Muscle of arm (tissue), 12 donors: ENCODE data around the gene EXOC4. TPM values are rescaled to one million over a fixed set of nuclear protein-coding genes. Genes with fewer than 3 reads are reported as not detected.
"Not testable (repeated sequence)": the region's sequence is repeated elsewhere in the genome, so short reads cannot be mapped to it uniquely, and the experiment has no call there.

Experiments
- DNase-seq: peaks from one replicate; pipeline ENCODE4 v3.0.0-alpha.2; 2013
- polyA plus RNA-seq, 12 donors: library from polyadenylated mRNA; unstranded; fragments of 120-200 nt; gene quantifications; one replicate each; pipeline ENCODE4 v1.2.1, GENCODE V29; 2013; ENCODE audit not compliant: insufficient read length in 12 of 12

EXOC4 gene
- polyA plus RNA-seq, 12 donors, result 25.2 to 79.1 (median 55.5) TPM; not detected in 1

DNA sequence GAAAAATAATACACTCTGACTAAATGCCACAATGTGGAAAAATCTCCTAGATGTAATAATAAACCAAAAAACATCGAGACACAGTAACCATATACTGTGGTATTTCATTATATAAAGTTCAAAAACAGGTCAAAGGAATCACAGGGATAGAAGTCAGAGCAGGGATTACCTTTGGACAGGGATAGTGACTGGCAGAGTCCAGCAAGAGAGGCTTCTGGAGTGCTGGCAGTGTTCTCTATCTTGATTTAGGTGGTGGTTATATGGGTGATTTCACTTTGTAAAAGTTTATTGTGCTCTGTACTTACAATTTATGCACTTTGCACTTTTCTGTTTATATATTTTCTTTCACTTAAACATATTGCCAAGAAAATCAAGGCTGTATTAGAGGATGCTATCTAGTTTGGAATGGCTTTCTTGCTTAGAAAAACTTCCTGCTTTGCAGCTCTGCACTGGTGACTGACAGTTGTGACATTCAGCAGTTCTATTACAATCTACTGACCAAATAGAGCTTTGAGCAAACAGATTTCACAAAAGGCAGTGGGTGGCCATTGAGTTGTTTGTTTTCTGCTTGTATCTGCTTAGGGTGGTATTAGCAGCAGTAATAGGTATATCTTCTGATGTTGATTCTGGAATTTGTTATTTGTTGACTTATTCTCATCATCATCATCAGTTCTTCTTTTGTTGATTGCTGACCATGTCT, 610.6 kb downstream of the EXOC4 start:
- DNase-seq, result no peak

GRCh38 chr7:133869556-133869955, 616.7 kb downstream of the EXOC4 start:
- DNase-seq, result no peak

GRCh38 chr7:133871757-133872156, 618.9 kb downstream of the EXOC4 start:
- no peak for DNase-seq

DNA sequence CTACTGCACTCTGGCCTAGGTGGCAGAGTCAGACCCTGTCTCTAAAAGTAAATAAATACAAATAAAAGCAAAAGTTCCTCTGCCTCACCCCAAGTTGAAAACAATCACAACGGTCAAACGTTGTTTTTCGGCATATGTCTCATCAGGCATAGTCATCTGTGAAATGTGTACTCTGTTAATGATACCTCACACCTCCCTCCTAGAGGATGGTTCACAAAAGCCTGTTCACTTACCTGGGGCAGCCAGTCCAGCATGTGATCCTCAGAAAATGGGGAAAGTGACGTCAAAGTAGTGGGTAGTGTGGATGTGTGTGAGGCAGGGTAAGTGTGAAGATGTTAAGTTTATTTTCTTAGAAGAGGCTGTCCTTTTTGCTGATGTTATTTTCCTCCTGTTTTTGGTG, 620.3 kb downstream of the EXOC4 start:
- DNase-seq, result no peak

- DNase-seq, result no peak
Measured at GRCh38 chr7:133873631-133874030, 620.8 kb downstream of the EXOC4 start.

DNA sequence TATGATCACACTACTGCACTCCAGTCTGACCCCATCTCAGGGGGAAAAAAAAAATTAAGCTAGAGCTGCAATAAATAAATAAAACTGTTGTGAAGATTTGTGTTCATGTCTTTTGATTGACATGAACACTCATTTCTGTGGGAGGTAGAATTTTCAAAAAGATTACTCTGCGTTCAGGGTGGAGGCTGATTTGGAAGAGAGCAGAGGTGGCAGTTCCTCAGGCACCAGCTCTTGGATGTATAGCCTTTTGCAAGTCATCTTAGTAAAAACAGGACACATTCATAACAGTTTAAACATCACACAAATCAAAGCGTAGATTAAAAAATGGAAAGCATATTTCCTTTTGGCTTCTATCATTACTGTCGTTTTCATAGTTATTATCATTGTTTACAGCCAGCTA, 630.7 kb downstream of the EXOC4 start:
- DNase-seq, result no peak

DNA sequence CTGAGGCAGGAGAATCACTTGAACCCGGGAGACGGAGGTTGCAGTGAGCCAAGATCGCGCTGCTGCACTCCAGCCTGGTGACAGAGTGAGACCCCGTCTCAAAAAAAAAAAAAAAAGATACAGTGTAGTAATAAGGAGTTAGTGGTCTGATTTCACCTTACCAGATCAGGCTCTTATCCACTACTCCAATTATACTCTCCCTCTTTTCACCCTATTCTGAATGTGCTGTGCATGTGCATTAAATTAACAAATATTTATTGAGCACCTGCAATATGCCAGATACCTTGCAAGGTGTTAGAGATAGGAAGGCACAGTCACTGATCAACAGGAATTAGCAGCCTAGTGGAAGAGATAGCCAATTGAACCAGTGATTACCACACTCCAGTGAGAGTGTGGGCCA, 632.3 kb downstream of the EXOC4 start:
- DNase-seq, result no peak

DNA sequence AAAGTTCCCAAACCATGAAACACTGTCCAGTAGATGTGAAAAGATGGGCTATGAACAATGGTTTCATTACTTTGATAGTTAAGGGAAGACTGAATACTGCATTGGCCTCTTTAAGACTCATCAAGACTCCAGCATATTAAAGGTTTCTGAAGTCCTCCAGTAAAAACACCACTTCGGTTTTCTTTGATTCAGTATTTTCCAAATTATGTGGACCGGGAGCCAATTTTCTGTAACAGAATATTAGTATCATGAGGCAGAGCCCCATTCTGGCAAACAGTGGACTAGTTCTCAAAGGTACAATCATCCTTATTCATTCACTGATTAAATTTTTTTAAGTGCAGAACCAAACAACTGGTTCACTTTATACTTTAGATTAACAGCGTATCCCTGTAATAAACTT, 633.2 kb downstream of the EXOC4 start:
- peak; percentile 5 for DNase-seq

DNA sequence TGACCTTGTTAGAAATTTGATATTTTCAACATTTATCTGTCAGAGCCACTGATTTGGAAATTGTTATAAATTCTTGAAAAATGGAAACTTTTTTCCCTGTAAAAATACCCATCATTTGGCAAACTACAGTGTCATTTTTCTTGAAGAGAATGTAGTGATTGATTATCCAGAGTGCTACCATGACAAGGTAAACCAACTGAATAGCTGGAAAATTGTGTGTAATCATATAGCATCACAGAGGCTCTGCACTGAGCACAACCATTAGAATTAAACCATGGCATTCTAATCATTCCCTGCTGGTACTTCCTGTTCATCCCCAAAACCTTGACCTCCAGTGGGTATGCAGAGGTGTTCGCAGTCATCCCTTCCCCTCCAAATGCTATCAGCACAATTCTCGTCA, 633.9 kb downstream of the EXOC4 start:
- no peak for DNase-seq

GRCh38 chr7:133887459-133887858, 634.6 kb downstream of the EXOC4 start:
- no peak for DNase-seq

GRCh38 chr7:133888061-133888930, 635.4 kb downstream of the EXOC4 start:
- DNase-seq, result no peak

GRCh38 chr7:133904776-133905175, 651.9 kb downstream of the EXOC4 start:
- no peak for DNase-seq

DNA sequence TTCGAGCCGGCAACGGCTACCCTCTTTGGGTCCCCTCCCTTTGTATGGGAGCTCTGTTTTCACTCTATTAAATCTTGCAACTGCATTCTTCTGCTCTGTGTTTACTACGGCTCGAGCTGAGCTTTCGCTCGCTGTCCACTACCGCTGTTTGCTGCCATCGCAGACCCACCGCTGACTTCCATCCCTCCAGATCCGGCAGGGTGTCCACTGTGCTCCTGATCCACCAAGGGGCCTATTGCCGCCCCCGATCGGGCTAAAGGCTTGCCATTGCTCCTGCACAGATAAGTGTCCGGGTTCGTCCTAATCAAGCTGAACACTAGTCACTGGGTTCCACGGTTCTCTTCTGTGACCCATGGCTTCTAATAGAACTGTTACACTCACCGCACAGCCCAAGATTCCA, 653.7 kb downstream of the EXOC4 start:
- not testable (repeated sequence) for DNase-seq

DNA sequence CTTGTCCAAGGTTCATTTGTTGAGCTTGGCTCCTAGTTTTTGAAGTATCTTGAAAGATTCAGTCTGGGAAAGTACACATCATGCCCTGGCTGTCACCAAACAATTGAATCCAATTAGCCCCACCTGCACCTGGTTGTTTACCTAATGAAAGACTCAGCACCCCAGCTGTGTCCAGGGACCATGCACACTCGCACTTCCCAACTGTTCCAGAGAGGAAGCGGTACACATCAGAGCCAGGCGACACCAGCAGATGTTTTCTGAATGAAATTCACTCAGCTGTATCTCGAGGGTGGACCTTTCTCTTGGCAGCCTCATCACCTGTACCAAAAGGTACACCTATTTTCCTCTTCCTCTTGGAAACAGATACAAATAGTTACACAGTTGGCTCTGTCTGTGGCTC, 657.9 kb downstream of the EXOC4 start:
- no peak for DNase-seq

- DNase-seq, result no peak
Measured at GRCh38 chr7:133911724-133912123, 658.8 kb downstream of the EXOC4 start.

DNA sequence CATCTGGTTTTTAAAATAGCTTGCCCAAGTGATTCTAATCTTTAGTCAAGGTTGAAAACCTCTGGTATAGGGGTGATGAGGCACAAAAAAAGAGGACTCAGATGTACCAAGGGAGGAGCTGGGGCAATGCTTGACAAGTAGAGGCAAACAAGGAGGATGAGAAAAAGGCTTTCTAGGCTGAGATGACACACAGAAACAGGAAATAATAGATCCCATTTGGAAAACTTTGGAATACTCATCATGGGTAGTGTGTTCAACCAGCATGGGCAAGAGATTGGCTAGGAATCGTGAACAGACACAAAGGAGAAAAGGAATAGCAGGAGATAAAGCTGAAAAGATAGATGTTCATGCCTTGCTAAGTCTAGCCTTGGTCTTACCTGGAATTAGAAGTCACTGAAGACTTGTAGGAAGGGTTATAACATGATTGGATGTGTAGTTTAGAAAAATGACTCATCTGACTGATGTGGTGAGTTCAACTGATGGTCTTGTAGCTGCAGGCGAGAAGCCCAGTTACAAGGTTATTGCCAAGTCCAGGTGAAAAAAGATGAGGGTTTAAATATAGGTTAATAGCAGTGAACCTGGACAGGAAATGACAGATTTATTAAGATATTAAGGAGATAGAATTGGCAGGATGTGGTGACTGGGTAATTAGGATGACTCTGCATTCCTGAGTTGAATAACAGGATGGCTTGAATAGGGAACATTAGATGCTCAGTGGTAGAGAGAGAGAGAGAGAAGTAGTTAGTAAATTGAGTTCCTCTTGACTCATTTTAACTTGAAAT, 660.2 kb downstream of the EXOC4 start:
- no peak for DNase-seq

DNA sequence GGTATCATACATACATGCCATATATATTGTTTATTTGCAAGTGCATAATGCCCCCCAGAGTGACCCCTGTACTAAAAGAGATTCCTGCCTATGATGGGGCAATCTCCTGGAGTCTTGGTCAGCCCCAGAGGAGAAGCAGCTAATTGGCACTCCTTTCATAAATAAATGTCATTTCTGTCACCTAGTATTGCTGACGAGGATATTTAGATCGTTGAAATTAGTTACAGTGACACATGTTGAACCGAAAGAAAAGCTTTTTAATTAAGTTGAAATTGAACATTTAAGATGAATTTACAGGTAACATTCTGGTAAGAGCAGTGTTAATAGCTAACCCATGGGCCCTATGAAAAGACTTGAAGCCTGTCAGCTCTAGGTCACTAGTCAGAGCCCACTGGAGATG, 663.7 kb downstream of the EXOC4 start:
- no peak for DNase-seq

DNA sequence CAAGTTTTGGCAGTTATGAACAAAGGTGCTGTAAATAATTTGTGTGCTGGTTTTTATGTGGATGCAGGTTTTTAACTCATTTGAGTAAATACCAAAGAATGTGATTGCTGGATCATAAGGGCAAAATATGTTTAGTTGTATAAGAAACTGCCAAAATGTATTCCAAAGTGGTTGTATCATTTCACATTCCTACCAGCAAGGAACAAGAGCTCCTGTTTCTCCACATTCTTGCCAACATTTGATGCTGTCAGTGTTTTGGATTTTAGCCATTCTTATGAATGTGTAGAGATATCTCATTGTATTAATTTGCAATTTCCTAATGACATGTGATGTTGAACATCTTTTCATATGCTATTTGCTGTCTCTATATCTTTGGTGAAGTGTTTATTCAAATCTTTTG, 666.9 kb downstream of the EXOC4 start:
- DNase-seq, result no peak

- DNase-seq, result no peak
Measured at GRCh38 chr7:133921635-133922182, 668.8 kb downstream of the EXOC4 start.

DNA sequence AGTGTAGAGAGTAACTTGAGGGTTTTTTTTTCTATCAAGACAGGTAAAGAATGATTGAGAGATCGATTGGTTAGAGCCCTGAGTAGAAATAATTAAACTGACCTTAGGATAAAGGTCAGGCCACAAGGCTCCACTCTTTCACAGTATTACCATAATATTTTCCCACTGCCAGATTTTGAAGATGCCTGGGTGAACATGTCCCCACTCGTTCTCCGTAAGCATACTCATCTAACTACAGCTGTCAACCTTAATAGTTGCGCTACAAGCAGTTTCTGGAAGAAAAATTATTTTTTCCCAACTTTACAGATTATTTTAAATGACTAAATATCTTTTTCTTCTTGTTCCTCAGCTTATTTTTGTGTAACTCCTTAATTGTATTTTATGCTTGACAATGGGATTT, 671.1 kb downstream of the EXOC4 start:
- no peak for DNase-seq

DNA sequence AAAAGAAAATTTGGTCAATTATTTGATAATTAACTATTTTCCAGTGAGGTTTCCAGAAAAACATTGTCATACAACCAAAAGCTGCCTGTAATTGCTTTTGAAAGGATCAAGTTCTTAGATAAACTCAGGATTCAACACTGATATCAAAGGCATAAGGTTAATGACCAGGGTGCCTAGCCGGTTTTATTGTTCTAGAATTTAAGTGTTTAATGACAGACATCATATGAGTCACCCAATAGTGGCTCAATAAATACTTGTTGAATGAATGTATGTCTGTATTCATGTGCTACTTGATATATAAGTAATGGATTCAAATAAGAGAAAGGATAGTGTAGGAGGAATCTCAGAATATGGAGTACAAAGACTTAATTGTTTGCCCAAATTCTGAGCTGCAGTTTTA, 678.2 kb downstream of the EXOC4 start:
- DNase-seq, result no peak

GRCh38 chr7:133932591-133932990, 679.7 kb downstream of the EXOC4 start:
- DNase-seq, result no peak
